Keratinocyte (primary cell): ENCODE data around the gene P4HTM. TPM values are rescaled to one million over a fixed set of nuclear protein-coding genes. Genes with fewer than 3 reads are reported as not detected.

ENCODE experiments used
- DNase-seq: peaks from one replicate; pipeline ENCODE4 v3.0.0-alpha.2; 2011; ENCODE audit warnings: low read depth, missing footprints, low spot score
- FAIRE-seq: peaks from 2 replicates; lab custom pipeline; 2011; peaks lifted over from hg19 to GRCh38; lab: Jason Lieb, UNC
- H2AFZ ChIP-seq: 2 replicates; pipeline ENCODE4 v1.6.0; 2012; ENCODE audit warnings: low read length, control low read depth, inconsistent platforms; ENCODE audit not compliant: control insufficient read depth
- H3K27ac ChIP-seq: 2 replicates; pipeline ENCODE4 v1.5.1; 2011; ENCODE audit warnings: low read length; ENCODE audit not compliant: control insufficient read depth, insufficient read depth
- H3K27me3 ChIP-seq: 3 replicates; pipeline ENCODE4 v1.6.0; 2011; ENCODE audit warnings: low read length; ENCODE audit not compliant: control insufficient read depth, insufficient read depth; ENCODE audit errors: extremely low read depth
- H3K36me3 ChIP-seq, 2 experiments: 2 replicates in 1 of 2; 3 replicates in 1 of 2; pipeline ENCODE4 v1.5.1; 2011; ENCODE audit warnings: low read length in 2 of 2, mild to moderate bottlenecking in 1 of 2; ENCODE audit not compliant: control insufficient read depth in 2 of 2, insufficient read depth in 2 of 2; ENCODE audit errors: extremely low read depth in 1 of 2
- H3K4me1 ChIP-seq: 3 replicates; pipeline ENCODE4 v1.5.1; 2011; ENCODE audit warnings: low read length; ENCODE audit not compliant: control insufficient read depth, insufficient read depth; ENCODE audit errors: extremely low read depth
- H3K4me2 ChIP-seq: 3 replicates; pipeline ENCODE4 v1.6.0; 2011; ENCODE audit warnings: low read depth, low read length; ENCODE audit not compliant: control insufficient read depth, insufficient read depth; ENCODE audit errors: extremely low read depth
- H3K4me3 ChIP-seq, 3 experiments: fragments of 200-600 bp in 1 of 3; sonication (generic) in 1 of 3; 2 replicates in 2 of 3; 3 replicates in 1 of 3; pipeline ENCODE4 v1.5.1; 2011 to 2016; ENCODE audit warnings: low read length in 3 of 3, mild to moderate bottlenecking in 3 of 3, control low read depth in 2 of 3, inconsistent platforms in 1 of 3, low read depth in 1 of 3, mixed read lengths in 1 of 3, mixed run types in 1 of 3, moderate library complexity in 1 of 3; ENCODE audit not compliant: control insufficient read depth in 2 of 3, insufficient read depth in 2 of 3; ENCODE audit errors: extremely low read depth in 1 of 3
- H3K79me2 ChIP-seq: 2 replicates; pipeline ENCODE4 v1.6.0; 2012; ENCODE audit warnings: low read length; ENCODE audit not compliant: control insufficient read depth, insufficient read depth
- H3K9ac ChIP-seq: 3 replicates; pipeline ENCODE4 v1.6.0; 2011; ENCODE audit warnings: low read length; ENCODE audit not compliant: control insufficient read depth, insufficient read depth; ENCODE audit errors: extremely low read depth
- H3K9me1 ChIP-seq: 3 replicates; pipeline ENCODE4 v1.6.0; 2011; ENCODE audit warnings: low read length; ENCODE audit not compliant: control insufficient read depth, insufficient read depth; ENCODE audit errors: extremely low read depth
- H3K9me3 ChIP-seq: 2 replicates; pipeline ENCODE4 v1.5.1; 2012; ENCODE audit warnings: low read depth, low read length; ENCODE audit not compliant: control insufficient read depth
- H4K20me1 ChIP-seq: 3 replicates; pipeline ENCODE4 v1.6.0; 2011; ENCODE audit warnings: low read length; ENCODE audit not compliant: control insufficient read depth, insufficient read depth; ENCODE audit errors: extremely low read depth
- EZH2 ChIP-seq: IDR thresholded peaks from one replicate; pipeline ENCODE4 v1.6.1; 2012; ENCODE audit warnings: inconsistent platforms, mild to moderate bottlenecking, low read length, moderate library complexity
- dilution Hi-C: fragments of 300-500 bp; cut with MboI; formaldehyde crosslinking; loops from one replicate; pipeline ENCODE4 v1.7.0; 2020; ENCODE audit warnings: low sequenced_read_pairs; ENCODE audit not compliant: extremely low pct_ligation_motif_present
- polyA plus RNA-seq, 5 experiments: library from polyadenylated mRNA; depleted of rRNA in 3 of 5; stranded (reverse) in 3 of 5; stranded (forward) in 1 of 5; unstranded in 1 of 5; fragments of >200 nt; gene quantifications; 1 replicate in 1 of 5; 2 replicates in 3 of 5; 3 replicates in 1 of 5; pipeline versions ENCODE4 v1.2.1 to v1.2.3, GENCODE V29; 2011 to 2012; ENCODE audit warnings: missing spikeins in 2 of 5, low read depth in 1 of 5, low replicate concordance in 1 of 5
- TF ChIP-seq, protein P1 (sequence below), 3 experiments: IDR thresholded peaks in 1 of 3; conservative IDR thresholded peaks in 1 of 3; optimal IDR thresholded peaks in 1 of 3; 2 replicates in 2 of 3; 3 replicates in 1 of 3; pipeline versions ENCODE3 to v1.5.1; 2011; ENCODE audit warnings: low read length in 3 of 3, mild to moderate bottlenecking in 3 of 3, moderate library complexity in 2 of 3, control low read depth in 1 of 3, inconsistent platforms in 1 of 3; ENCODE audit not compliant: insufficient read depth in 2 of 3; ENCODE audit errors: extremely low read depth in 1 of 3

Gene P4HTM
- polyA plus RNA-seq, 1 donor (not counting 4 experiments of a cell fraction or from before 2014, with no cell fraction given): 0.93 TPM

DNA sequence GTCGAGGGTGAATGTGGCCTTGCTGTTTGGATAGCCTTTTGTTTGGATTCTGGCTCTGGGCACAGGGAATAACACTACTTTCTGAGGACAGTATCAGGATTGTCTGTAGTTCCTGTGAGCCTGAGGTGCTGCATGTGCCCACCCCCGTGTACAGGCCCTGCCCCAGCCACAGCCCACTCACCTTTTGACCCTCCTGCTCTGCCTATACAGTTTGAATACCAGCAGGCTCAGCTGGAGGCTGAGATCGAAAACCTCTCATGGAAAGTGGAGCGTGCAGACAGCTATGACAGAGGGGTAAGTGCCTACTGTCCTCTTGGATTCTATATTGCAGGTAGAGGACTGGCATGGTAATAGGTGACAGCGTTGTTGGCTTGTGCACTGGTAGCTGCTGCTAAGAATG is 7.4 kb upstream of the P4HTM start:
- no peak overlapping the region for H3K4me3 ChIP-seq
- no peak overlapping the region for H2AFZ ChIP-seq
- dilution Hi-C loops: no loop called here
- no peaks in the 10 kb centered on the region for H3K27me3 ChIP-seq
- no peak overlapping the region for H3K27ac ChIP-seq
- no peak for TF ChIP-seq EZH2
- TF ChIP-seq, protein P1, sequence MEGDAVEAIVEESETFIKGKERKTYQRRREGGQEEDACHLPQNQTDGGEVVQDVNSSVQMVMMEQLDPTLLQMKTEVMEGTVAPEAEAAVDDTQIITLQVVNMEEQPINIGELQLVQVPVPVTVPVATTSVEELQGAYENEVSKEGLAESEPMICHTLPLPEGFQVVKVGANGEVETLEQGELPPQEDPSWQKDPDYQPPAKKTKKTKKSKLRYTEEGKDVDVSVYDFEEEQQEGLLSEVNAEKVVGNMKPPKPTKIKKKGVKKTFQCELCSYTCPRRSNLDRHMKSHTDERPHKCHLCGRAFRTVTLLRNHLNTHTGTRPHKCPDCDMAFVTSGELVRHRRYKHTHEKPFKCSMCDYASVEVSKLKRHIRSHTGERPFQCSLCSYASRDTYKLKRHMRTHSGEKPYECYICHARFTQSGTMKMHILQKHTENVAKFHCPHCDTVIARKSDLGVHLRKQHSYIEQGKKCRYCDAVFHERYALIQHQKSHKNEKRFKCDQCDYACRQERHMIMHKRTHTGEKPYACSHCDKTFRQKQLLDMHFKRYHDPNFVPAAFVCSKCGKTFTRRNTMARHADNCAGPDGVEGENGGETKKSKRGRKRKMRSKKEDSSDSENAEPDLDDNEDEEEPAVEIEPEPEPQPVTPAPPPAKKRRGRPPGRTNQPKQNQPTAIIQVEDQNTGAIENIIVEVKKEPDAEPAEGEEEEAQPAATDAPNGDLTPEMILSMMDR (optimal IDR thresholded peaks at IDR 0.05 in 1 of 3, IDR thresholded peaks at IDR 0.05 in 1 of 3, conservative IDR thresholded peaks at IDR 0.05 in 1 of 3; ENCODE audit: extremely low read depth in 1 of 3, insufficient read depth in 2 of 3, low read length in 3 of 3): no peak
- H3K9ac ChIP-seq: no peak overlapping the region
- H3K36me3 ChIP-seq: peaks cover 42 to 50% of the 10 kb centered on the region in 2 experiments
- FAIRE-seq (no peak), DNase-seq (no peak)
- no peaks in the 10 kb centered on the region for H3K4me1 ChIP-seq
- H3K9me1 ChIP-seq: no peaks in the 10 kb centered on the region
- H3K9me3 ChIP-seq: no peaks in the 10 kb centered on the region
- no peaks in the 10 kb centered on the region for H4K20me1 ChIP-seq
- H3K4me2 ChIP-seq: no peak overlapping the region
- no peaks in the 10 kb centered on the region for H3K79me2 ChIP-seq

DNA sequence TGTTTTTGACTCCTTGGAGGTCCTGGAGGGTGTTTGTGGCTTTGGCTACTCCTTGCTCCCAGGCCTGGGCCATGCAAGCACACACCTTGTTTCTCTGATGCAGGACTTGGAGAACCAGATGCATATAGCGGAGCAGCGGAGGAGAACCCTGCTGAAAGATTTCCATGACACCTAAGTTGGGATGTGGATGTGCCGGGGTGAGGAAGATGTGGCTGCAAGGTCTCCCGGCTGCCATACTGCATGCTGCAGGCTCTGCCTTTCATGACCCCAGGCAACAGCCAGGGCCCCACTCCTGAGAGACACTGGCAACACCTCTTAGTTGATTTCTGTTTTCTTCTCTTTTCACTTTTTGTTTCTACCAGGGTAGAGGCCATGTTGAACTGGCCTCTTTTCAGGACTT is 6.9 kb upstream of the P4HTM start:
- no peak for FAIRE-seq
- no peaks in the 10 kb centered on the region for H4K20me1 ChIP-seq
- no peak for DNase-seq
- no peak overlapping the region for H3K9ac ChIP-seq
- H3K27ac ChIP-seq: no peak overlapping the region
- peaks cover 40 to 50% of the 10 kb centered on the region in 2 experiments for H3K36me3 ChIP-seq
- no peaks in the 10 kb centered on the region for H3K9me1 ChIP-seq
- no peaks in the 10 kb centered on the region for H3K79me2 ChIP-seq
- H3K4me3 ChIP-seq: no peak overlapping the region
- H3K4me2 ChIP-seq: no peak overlapping the region
- H3K9me3 ChIP-seq: no peaks in the 10 kb centered on the region
- H3K27me3 ChIP-seq: no peaks in the 10 kb centered on the region
- no peak for TF ChIP-seq EZH2
- TF ChIP-seq, protein P1 (optimal IDR thresholded peaks at IDR 0.05 in 1 of 3, IDR thresholded peaks at IDR 0.05 in 1 of 3, conservative IDR thresholded peaks at IDR 0.05 in 1 of 3; ENCODE audit: extremely low read depth in 1 of 3, insufficient read depth in 2 of 3, low read length in 3 of 3): no peak
- H3K4me1 ChIP-seq: no peaks in the 10 kb centered on the region
- H2AFZ ChIP-seq: no peak overlapping the region
- dilution Hi-C loops: no loop called here
